ENCODE measurements around the gene RPE65.

DNA sequence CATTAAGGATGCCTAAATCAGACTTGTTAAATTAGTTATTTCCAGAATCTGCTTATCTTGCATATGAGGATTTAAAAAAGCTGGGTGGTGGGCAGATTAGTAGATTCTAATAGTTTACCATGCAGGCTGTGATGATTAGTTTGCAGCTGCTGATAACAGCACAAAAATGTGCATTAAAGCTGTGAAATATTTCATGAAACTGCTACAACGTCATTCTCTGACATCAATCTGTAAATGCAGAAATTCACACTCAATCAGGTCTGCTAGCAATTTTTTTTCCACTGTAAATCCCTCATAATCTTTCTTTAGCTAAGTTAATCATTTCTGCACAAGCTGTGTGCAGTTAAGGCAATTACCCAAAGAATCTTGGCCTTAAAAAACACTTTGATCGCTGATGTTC, 9.3 kb upstream of the RPE65 start:
- TF ChIP-seq POLR2A (IDR thresholded peaks at IDR 0.05) (no peak), CTCF (IDR thresholded peaks at IDR 0.05) (no peak)

All from right lobe of liver (tissue), 4 donors.